Measurements from ENCODE around the gene YIF1B.

Gene YIF1B

DNA sequence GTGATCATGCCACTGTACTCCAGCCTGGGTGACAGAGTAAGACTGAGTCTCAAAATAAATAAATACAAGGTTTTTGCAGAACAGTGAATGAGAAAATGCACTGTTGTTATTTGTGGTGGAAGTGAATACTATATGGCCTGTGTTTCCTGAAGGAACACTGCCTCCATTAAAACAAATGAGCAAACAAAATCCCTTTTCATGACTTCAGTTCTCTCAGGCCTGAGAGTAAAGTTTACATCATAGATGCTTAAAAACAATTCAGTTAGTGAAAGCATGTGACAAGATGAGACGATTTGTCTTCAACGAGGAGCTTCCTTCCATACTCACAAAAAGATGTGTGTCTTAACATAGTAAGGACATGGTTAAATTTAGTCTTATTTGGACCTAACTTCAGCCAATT lies 37.0 kb downstream of the YIF1B start:
- TF ChIP-seq, protein P1, sequence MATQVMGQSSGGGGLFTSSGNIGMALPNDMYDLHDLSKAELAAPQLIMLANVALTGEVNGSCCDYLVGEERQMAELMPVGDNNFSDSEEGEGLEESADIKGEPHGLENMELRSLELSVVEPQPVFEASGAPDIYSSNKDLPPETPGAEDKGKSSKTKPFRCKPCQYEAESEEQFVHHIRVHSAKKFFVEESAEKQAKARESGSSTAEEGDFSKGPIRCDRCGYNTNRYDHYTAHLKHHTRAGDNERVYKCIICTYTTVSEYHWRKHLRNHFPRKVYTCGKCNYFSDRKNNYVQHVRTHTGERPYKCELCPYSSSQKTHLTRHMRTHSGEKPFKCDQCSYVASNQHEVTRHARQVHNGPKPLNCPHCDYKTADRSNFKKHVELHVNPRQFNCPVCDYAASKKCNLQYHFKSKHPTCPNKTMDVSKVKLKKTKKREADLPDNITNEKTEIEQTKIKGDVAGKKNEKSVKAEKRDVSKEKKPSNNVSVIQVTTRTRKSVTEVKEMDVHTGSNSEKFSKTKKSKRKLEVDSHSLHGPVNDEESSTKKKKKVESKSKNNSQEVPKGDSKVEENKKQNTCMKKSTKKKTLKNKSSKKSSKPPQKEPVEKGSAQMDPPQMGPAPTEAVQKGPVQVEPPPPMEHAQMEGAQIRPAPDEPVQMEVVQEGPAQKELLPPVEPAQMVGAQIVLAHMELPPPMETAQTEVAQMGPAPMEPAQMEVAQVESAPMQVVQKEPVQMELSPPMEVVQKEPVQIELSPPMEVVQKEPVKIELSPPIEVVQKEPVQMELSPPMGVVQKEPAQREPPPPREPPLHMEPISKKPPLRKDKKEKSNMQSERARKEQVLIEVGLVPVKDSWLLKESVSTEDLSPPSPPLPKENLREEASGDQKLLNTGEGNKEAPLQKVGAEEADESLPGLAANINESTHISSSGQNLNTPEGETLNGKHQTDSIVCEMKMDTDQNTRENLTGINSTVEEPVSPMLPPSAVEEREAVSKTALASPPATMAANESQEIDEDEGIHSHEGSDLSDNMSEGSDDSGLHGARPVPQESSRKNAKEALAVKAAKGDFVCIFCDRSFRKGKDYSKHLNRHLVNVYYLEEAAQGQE (IDR thresholded peaks at IDR 0.05; ENCODE audit: low read depth), result no peak
- TF ChIP-seq, protein P2, sequence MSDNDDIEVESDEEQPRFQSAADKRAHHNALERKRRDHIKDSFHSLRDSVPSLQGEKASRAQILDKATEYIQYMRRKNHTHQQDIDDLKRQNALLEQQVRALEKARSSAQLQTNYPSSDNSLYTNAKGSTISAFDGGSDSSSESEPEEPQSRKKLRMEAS (IDR thresholded peaks at IDR 0.05), result no peak

DNA sequence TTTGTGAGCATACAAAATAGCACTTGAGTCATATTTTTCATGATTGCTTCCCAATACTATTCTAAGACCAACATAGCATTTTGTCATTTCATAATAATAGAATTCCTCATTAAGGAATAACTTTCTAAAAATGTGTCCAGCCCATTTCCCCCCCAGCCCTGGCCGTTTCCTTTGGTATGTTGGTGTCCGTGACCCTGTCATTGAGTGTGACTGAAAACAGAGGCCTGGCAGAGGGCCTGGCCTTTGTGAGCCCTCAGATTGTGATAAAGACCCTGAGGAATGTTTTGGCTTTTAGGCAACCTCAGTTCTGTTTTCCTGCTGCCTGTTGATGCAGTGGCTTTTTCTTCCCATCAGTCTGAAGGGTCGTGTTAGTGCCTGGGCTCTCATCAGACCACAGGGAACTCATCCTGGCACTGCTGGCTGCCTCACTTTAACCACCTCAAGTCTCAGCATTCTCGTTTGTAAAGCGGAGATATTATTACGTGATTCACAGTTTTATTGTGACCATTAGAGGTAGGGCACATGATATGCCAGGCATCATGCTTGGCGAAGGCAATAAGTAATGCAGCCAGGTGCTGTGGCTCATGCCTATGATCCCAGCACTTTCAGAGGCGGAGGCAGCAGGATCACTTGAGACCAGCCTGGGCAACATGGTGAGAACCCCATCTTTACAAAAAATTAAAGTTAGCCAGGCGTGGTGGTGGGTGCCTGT lies 37.6 kb downstream of the YIF1B start:
- no peak for TF ChIP-seq NFIC (IDR thresholded peaks at IDR 0.05)
- no peak for TF ChIP-seq YY1 (IDR thresholded peaks at IDR 0.05; ENCODE audit: low read depth)
- TF ChIP-seq ZBTB7A (IDR thresholded peaks at IDR 0.05; ENCODE audit: low read depth), result no peak

DNA sequence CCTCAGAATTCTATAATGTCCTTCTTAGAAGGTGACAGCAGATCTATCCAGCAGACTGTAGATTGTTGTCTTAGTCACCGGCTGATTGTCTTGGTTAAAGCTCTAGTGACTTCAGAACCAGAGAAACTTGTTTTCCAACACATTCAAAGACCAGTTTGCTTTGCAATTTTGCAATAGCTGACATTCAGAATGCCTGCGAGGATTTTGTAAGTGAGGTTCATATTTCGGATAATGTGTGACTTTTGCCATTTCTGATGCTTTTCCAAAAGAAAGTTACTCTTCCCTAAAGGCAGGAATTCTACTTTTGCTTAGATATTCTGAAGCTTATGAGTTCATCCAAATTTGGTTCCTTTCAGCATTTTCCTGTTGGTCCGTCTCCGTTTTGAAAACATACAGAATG lies 38.2 kb downstream of the YIF1B start:
- TF ChIP-seq, protein P2 (IDR thresholded peaks at IDR 0.05), result peak; percentile 40; the same call in 1 of the 2 replicates
- 0 out of 2 replicates have a peak, but pooled peaks have one; percentile 18 for TF ChIP-seq FOXM1 (IDR thresholded peaks at IDR 0.05; ENCODE audit: borderline replicate concordance, low read depth)
- no peak for TF ChIP-seq EP300 (IDR thresholded peaks at IDR 0.05; ENCODE audit: borderline replicate concordance)
- TF ChIP-seq CREB1 (IDR thresholded peaks at IDR 0.05; ENCODE audit: low read depth), result no peak
- TF ChIP-seq, protein P1 (IDR thresholded peaks at IDR 0.05; ENCODE audit: low read depth), result no peak
- no peak for TF ChIP-seq EGR1 (IDR thresholded peaks at IDR 0.05)
- TF ChIP-seq NFIC (IDR thresholded peaks at IDR 0.05), result peak; percentile 59; the same call in 1 of the 2 replicates
- no peak for TF ChIP-seq ZBTB7A (IDR thresholded peaks at IDR 0.05; ENCODE audit: low read depth)
- no peak for TF ChIP-seq TAF1 (IDR thresholded peaks at IDR 0.05; ENCODE audit: low read depth)
- TF ChIP-seq, protein P3, sequence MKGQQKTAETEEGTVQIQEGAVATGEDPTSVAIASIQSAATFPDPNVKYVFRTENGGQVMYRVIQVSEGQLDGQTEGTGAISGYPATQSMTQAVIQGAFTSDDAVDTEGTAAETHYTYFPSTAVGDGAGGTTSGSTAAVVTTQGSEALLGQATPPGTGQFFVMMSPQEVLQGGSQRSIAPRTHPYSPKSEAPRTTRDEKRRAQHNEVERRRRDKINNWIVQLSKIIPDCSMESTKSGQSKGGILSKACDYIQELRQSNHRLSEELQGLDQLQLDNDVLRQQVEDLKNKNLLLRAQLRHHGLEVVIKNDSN (IDR thresholded peaks at IDR 0.05), result no peak
- peak; percentile 97 for TF ChIP-seq CEBPB (IDR thresholded peaks at IDR 0.05)
- peak; percentile 67 for TF ChIP-seq TEAD4 (IDR thresholded peaks at IDR 0.05)
- 0 out of 2 replicates have a peak, but pooled peaks have one; percentile 26 for TF ChIP-seq YY1 (IDR thresholded peaks at IDR 0.05; ENCODE audit: low read depth)
- peak; percentile 69; the same call in 1 of the 2 replicates for TF ChIP-seq TCF12 (IDR thresholded peaks at IDR 0.05; ENCODE audit: low read depth)
- TF ChIP-seq RAD21 (IDR thresholded peaks at IDR 0.05; ENCODE audit: low read depth), result peak; percentile 10; the same call in 1 of the 2 replicates

DNA sequence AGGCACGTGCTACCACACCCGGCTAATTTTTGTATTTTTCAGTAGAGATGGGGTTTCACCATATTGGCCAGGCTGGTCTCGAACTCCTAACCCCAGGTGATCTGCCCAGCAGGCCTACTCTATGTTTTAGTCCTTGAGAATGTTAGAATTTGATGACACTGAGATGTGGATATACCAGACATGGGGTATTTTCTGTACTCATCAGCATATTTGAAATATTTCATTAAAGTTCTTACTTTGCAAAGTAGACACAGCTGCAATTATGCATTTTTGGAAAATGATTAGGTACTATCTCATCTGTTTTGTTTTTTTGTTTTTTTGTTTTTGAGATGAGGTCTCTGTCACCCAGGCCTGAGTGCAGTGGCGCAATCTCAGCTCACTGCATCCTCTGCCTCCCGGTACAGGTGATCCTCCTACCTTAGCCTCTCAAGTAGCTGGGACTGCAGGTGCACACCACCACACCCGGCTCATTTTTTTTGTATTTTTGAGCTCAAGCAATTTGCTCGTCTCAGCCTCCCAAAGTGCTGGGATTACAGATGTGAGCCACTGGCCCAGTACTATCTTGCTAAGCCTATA lies 38.7 kb downstream of the YIF1B start:
- TF ChIP-seq TEAD4 (IDR thresholded peaks at IDR 0.05) (no peak), EGR1 (IDR thresholded peaks at IDR 0.05) (no peak), TCF12 (IDR thresholded peaks at IDR 0.05; ENCODE audit: low read depth) (no peak), YY1 (IDR thresholded peaks at IDR 0.05; ENCODE audit: low read depth) (no peak), RAD21 (IDR thresholded peaks at IDR 0.05; ENCODE audit: low read depth) (no peak), ZBTB7A (IDR thresholded peaks at IDR 0.05; ENCODE audit: low read depth) (no peak), NFIC (IDR thresholded peaks at IDR 0.05) (no peak), CREB1 (IDR thresholded peaks at IDR 0.05; ENCODE audit: low read depth) (no peak)
- TF ChIP-seq, protein P1 (IDR thresholded peaks at IDR 0.05; ENCODE audit: low read depth), result no peak
- TF ChIP-seq, protein P3 (IDR thresholded peaks at IDR 0.05), result no peak

Measured in Ishikawa (cell line).